Measurements from ENCODE around the gene NAGA.
A peak's percentile ranks its signal among the peaks of the same experiment; 100 is the strongest.
"Not testable (repeated sequence)": the region's sequence is repeated elsewhere in the genome, so short reads cannot be mapped to it uniquely, and the experiment has no call there.

Gene NAGA

DNA sequence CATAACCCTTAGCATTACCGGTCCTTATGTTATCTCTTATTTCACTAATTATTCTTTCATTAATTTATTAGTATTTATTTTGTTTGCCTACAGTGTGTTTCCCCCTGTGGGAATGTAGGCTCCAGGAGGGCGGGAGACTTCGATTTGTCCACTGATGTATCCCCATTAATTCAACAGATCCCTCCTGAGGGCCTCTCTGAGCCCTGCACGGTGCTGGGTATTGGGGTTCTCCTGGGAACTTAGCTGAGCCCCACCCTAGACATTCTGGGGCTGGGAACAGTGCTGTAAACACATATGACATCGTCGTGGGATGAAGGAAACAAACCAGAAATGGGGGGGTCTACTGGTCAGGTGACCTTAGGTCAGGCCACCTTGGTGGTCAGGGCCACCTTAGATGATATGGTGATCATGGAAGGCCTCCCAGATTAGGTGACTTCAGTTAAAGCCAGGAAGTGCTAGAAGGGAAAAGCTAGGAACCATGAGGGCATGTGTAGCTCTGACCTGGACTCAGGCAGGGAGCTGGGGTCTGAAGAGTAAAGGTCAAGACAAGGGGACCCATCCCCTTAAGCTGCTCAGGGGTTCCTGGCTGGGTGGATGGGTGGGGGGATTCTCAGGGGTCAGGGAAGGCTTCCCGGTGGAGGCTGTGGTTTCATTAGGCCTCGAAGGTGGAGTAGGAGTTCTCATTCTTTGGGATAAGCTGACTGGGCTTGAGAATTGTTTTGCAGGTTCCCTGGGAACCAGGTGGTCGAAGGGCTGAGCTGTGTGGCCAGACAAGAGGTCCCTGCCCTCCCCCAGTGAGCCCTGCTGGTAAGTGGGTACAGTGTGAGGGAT is 4.4 kb upstream of the NAGA start:
- no peak for ATAC-seq
- no peak for DNase-seq

DNA sequence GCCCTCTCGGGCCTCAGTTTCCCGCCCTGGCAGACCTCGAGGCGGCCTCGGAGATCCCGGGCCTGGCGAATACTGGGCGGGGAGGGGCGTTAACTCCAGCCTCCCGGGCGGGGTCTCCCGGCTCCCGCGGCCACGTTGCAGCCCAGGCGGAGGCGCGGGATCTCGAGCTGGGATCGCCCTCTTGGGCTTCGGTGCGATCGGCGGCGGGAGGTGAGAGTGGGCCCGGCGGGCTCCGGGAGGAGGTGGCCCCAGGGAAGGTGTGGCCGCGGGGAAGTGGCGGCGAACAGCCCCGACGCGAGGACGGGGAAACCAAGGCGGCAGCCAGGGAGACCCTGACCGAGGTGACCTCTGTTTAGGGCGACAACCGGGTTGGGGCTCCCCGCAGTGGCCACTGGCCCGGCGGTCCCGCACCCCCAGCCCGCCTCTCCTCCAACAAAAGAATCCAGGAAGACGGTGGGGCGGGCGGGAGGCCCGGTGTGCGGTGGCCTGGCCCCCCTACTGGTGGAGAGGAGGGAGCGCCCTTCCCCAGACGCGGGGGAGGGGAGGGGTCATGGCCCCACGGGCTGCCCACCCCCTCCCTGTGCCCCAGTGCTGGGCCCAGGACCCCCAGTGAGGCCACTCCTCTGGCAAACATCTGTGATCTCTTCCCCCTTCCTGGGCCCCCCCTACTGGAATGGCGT is 3.7 kb upstream of the NAGA start, which contains the start of gene PHETA2:
Gene PHETA2, plus strand, starts transcription at position 117 of the 680 bp plus-strand sequence. CDS start 3,046 bp downstream, outside the sequence.
- no peak for ATAC-seq

DNA sequence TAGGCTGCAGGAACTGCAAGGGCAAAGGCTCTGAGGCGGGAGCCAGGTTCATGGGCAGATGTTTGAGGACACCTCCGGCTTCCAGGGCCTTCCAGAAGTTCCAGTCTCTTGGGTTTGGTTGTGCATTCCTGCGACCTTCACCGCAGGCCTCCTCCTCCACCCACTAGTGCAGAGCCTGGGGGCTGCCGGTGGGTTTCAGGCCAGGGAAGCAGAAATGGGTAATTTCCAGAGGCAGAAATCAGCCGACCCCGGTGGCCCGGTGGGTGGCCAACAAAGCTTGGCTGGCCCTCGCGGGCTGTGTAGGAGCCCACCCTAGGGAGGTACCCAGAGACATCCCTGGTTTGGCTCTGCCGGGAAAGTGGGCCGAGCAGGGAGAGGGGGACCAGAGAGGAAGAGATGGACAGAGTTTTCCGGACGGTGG is 3.0 kb upstream of the NAGA start:
- ATAC-seq: no peak
- no peak for DNase-seq

More for the DNA sequence above, 3.7 kb upstream of the NAGA start, which contains the start of gene PHETA2:
- DNase-seq: peak; percentile 67

DNA sequence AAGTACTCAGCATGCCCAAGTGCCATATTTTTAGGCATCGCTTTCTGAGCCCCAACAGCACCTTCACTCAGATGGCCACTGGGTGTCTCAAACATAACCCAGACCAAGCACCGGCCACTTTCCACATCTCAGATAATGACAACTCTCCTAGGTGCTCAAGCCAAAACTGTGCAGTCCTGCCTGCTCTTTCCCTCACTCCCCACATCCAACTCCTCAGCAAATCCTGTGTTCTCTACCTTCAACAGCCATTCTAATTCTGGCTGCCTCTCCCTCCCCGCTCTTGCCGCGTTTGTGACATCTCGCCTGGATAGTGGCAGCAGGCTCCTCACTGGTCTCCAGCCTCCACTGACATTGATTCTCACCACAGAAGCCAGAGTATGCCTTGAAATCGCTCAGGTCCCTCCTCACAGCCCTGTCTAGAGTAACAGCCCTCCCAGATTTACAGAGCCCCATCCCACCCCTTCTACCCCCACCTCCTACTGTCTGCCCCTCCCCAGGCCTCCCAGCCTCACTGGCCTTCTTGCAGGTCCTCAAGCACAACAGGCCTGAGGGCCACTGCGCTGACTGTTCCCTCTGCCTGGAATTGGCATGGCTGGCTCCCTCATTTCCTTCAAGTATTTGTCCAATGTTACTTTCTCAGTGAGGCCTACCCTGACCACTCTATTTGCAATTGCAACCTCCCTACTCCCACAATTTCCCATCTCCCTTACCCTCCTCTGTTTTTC is 2.2 kb upstream of the NAGA start:
- ATAC-seq: no peak
- DNase-seq: no peak

DNA sequence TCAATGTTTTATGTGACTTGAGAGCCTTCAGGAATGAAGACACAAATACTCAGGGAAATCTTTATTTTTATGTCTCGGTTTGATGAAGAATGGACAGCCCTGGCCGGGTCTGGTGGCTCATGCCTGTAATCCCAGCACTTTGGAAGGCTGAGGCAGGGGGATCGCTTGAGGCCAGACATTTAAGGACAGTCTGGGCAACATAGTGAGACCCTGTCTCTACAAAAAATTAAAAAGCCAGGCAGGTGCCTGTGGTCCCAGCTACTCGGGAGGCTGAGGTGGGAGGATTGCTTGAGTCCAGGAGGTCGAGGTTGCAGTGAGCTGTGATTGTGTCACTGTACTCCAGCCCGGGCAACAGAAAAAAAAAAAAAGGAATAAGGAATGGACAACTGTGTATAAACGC is 896 bp upstream of the NAGA start:
- ATAC-seq: not testable (repeated sequence)

DNA sequence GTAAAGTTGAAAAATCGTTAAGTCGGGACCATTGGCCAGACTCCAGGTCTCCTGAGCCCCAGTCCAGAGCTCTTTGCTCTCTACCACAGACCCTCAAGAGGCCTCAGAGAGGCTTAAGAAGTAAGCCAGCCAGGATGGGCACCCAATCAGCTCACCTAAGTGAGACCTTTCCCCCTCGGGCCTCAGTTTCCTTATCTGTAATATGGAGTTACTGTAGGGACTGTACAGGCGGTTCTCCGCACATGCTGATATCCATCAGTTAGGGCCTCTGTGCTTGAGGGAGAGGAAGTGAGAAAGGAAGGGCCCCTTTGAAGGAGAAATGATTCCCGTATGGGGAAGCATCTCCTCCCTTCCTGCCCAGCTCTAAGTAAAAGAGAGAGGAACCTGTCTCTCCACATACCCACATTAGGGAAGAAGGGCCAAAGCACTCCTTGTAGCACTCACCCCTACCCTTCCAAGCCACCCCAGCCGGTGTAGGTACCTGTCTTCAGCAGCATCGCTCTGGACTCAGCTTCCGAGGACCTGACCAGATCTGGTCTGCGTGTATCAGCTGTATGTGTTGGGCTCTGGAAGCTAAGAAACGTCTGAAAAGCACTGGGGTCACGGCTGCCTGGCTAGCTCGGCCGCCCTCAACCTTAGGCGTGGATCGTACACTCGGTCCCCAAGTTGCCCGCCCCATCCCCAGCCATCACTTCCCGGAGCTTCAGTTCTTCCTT is 653 bp downstream of the NAGA start:
- DNase-seq (peak; percentile 26), ATAC-seq (peak; percentile 2)

More for the DNA sequence above, 896 bp upstream of the NAGA start:
- DNase-seq: not testable (repeated sequence)

DNA sequence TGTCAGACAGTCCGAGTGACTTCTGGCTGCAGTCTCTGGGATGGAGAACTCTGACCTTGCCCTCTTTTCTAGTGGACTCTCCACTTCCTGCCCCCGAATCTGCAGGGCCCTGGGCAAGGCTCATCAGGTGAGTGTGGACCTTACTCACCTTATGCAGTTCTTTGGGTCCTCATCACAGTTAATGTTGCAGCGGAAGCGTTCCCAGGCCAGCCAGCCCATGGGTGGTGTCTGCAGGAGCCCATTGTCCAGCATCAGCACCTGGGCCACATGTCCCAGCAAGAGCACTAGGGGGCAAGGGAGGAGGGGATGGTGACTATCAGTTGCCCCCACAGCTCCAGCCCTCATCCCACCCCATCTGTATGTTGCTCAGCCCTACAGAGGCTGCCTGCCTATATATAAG is 2.3 kb downstream of the NAGA start:
- no peak for ATAC-seq

DNA sequence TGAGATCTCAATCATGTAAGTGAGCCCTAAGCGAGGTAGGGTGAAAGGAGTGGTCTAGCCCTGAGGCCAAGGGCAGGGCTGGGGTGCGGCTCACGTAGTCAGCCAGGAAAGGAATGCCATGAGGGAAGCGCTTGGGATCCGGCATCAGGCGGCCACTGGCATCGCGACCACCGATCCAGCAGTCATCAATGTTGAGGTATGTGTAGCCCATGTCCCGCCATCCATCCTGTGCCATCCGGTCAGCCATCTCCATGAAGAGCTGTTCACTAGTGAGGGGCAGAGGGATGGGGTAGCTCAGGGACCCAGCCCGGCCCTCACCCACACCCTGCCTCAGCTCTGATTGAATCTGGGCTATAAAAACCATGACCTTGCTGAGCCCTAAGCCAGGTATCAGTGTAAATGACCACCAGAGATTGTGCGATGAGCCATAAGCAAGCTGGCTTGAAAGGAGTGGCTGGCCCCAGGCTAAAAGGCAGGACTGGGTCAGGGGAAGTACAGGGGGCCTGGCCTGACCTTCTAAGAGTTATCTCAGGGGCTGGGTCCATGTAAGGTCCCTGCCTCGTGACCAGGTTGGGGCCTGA is 2.9 kb downstream of the NAGA start:
- DNase-seq (no peak), ATAC-seq (no peak)

More for the DNA sequence above, 2.3 kb downstream of the NAGA start:
- DNase-seq: no peak

DNA sequence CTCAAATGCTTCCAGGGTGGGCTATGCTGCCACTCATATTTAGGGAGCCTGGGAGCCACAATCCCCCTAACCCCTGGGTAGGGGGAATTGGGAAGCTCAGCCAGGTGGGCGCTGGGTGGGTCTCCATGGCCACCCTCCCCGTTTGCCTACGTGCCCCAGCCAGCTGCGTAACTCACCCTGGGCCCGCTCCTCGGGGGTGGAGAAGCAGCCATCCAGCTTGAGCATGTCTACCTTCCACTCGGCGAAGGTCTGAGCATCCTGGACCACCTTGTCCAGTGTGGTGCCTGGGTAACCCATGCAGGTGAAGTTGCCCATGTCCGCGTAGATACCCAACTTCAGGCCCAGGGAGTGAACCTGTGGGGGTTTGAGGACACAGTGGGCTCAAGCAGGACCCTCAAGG is 3.7 kb downstream of the NAGA start:
- DNase-seq (no peak), ATAC-seq (no peak)

DNA sequence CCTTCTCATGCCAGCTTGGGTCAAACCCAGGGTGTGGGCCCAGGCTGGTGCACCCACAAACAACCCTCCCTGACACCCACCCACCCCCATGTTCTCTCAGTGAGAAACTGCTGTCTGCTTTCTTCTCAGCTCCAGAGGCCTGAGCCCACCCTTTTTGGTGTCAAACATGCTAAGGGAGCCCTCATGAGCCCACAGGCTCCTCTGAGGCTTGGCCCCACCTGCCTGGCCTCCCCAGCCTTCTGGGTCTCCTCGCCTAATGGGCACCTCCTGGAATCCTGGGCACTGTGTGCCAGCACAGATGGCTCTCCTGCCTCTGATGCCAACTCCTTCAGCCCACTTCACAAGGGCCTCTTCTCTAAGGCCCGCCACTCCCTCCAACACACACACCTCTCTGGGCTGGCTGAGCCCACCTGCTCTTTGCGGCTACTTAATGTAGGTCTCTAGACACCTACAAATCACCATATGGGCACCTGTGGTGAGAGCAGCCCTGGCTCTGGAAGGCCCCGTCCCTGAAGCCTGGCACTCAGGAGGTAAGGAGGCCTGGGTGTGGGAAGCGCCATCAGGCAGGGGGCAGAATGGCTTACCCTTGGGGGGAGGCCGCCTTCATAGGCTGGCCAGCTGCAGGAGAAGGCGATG is 4.4 kb downstream of the NAGA start:
- DNase-seq: no peak
- ATAC-seq: no peak

DNA sequence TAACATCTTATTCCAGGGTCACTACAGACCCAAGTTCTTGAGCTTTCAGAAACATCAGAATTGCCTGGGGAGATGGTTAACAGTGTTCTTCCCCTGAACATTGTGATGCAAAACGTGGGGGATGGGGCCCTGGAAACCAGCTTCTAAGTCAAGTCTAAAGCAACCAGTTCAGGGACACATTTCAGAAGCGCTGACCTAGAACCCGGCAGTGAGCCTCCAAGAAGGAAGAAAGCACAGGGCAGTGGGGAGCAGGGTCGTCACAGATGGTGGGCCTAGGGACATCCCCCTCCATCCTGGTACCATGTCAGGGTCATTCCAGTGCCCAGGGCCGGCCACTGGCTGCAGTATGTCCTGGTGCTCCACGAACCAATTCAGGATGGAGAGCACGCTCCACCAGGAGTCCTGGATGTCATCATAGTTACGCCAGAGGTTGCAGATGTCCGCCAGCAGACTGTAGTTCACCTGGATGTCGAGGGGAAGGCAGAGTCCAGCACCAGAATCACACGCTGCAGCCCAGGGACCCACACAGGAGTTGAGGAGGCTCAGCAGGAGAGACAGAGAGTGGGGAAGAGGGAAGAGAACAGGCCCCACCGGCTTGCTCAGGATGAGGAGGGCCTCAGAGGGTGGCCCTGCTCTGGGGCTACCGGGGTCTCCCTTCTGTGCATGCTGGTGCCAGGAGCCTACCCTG is 5.0 kb downstream of the NAGA start:
- DNase-seq (no peak), ATAC-seq (no peak)

DNA sequence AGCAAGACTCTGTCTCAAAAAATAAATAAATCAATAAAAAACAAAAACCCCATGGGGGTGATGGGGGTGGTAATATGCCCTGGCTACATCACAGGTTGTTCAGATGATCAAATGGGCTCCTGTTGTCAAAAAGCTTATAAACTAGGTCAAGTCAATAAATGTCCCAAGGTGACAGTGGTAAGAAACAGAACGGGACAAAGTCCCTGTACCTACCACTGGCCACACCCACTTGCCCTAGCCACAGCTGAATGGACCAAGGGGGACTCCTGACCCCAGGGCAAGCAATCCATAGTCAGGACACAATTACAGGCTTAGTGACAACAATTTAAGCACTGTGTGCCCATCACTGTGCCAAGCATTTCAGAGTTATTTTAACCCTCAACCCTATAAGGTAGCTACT is 6.0 kb downstream of the NAGA start:
- no peak for ATAC-seq
- no peak for DNase-seq

DNA sequence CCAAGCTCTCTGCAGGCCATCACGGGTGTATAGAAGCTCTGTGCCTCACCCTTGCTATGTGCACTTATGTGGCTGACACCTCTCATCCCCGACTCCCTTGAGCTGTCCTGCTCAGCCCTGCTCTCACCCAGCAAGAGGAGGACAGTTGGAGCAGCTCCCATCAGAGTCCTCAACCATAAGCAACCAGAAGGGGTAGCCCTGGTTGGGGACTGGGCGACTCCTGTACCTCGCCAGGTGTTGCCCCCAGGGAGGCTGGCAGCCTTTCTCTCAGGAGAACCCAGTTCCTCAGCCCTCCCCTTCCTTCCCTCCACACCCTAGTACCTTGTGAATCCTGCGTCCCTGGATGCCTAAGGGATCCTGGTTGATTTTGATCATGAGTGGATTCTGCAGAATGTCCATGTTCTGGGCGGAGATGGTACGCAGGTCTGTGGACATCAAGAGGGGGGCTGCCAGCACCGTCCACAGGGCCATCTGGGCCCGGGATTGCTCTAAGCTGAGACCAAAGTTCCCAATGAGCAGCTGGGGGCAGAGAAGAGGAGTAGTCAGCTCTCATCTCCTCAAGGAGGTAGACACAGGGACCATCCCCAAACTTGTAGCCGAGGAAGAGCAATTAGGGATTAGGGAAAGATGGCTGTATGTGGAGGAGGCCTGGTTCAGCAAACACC is 8.0 kb downstream of the NAGA start:
- no peak for DNase-seq
- no peak for ATAC-seq

DNA sequence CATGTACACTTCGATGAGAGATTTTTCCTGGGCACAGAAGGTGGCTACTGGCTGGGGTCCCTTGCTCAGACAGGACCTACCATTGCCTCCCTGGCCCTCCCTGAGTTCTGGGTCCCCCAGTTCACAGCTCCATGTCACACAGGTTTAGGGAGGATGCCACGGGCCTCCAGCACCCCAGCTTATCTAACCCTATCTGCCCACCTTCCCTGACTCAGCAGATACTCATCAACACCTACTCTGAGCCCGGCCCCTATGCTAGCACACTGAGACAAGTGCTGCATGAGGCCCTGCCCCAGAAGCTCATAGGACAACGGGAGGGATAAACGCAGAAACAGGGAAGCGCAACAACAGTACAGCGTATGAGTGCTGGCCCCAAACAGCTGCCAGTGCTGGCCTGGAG is 9.6 kb downstream of the NAGA start:
- ATAC-seq (no peak), DNase-seq (no peak)

DNA sequence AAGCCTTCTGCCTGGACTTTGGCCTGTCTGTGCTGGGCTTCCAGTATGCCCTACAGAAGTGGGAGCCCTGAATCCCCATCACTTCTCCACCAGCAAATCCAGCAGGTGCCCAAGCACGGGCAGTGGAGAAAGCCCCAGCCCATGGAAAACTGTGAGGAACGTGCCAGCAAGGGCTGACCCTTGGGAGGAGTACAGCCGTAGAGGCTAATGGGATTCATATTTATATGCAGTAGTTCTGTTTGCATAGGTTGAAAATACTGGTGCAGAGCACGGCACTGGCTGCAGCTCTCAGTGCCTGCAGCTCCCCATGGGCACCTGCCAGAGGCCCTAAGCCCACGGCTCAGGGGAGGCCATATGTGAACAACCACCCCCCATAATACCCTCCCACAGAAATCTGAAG is 10.1 kb downstream of the NAGA start:
- no peak for DNase-seq
- ATAC-seq: no peak

DNA sequence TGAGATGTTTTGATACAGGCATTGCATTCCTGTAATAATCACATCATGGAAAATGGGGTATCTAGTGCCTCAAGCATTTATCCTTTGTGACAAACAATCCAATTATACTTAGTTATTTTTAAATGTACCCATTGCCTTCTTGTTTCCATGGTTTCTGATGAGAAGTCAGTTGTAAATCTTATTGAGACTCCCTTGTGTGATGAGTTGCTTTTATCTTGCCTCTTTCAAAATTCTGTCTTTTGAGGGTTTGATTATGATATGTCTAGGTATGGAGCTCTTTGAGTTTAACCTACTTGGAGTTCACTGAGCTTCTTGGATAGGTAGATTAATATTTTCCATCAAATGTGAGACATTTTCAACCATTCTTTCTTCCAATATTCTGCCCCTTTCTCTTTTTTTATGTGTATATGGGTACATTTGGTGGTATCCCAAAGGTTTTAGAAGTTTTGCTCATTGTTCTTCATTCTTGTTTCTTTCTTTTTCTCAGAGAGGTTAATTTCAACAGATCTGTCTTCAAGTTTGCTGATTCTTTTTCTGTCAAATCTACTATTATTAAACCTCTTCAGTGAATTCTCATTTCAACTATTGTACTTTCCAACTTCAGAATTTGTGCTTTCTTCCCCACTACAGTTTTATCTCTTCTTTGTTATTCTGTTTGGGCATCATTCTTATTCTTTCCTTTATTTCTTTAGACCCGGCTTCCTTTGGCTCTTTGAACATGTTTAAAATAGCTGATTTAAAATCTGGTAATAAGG is 13.7 kb downstream of the NAGA start:
- DNase-seq (no peak), ATAC-seq (no peak)

DNA sequence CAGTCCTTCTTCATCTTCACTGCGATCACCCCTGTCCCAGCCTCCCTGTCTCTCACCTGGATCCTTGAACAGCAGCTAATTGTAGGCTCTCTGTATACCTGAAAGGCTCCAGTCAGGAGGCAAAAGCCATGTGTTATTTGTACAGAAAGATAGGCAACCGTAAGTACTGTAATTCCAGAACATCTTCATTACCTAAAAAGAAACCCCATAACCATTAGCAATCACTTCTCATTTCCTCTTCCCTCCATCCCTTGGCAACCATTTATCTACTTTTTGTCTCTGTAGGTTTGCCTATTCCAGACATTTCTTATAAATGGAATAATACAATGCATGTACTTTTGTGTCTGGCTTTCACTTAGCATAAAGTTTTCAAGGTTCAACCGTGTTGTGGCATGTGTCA is 17.8 kb downstream of the NAGA start:
- no peak for DNase-seq

DNA sequence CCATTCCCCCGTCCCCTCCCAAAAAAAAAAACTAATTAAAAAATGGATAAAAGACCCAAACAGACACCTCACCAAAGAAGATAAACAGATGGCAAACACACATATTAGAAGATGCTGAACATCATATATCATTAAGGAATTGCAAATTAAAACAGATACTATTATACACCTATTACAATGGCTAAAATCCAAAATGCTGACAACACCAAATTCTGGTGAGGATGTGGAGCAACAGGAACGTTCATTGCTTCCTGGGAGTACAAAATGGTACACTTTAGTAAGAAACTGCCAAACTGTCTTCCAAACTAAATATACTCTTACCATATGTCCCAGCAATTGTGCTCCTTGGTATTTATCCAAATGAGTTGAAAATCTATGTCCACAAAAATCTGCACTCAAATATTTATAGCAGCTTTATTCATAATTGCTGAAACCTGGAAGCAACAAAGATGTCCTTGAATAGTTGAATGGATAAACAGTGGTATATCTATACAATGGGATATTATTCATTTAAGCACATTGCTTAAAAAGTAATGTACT is 19.9 kb downstream of the NAGA start:
- ATAC-seq: no peak

More for the DNA sequence above, 17.8 kb downstream of the NAGA start:
- ATAC-seq: no peak

DNA sequence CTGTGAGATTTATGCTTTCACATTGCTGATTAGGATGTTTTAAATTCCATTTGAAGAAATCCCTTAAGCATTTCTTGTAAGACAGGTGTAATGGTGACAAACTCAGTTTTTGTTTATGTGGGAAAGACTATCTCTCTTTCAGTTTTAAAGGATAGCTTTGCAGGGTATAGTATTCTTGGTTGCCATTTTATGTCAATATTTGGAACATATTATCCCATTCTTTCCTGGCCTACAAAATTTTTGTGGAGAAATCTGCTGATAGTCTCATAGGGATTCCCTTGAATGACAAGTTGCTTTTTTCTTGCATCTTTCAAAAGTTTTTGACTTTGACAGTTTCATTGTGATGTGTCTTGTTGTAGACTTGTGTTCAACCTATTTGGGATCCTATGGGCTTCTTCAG is 28.8 kb downstream of the NAGA start:
- ATAC-seq (no peak), DNase-seq (no peak)

More for the DNA sequence above, 19.9 kb downstream of the NAGA start:
- DNase-seq: no peak
